Mucosa of stomach (tissue), 1 donor: ENCODE results near the gene PAK5.

ENCODE experiments used
- H3K27me3 ChIP-seq: one replicate; pipeline ENCODE4 v1.7.0; 2013; ENCODE audit warnings: mild to moderate bottlenecking, low read length; ENCODE audit not compliant: control insufficient read depth, insufficient read depth
- H3K36me3 ChIP-seq: one replicate; pipeline ENCODE4 v1.7.0; 2013; ENCODE audit warnings: low read length; ENCODE audit not compliant: control insufficient read depth, insufficient read depth
- H3K4me1 ChIP-seq: one replicate; pipeline ENCODE4 v1.7.0; 2013; ENCODE audit warnings: mild to moderate bottlenecking, low read length; ENCODE audit not compliant: control insufficient read depth, insufficient read depth
- H3K4me3 ChIP-seq: one replicate; pipeline ENCODE4 v1.7.0; 2013; ENCODE audit warnings: low read length
- H3K9ac ChIP-seq: one replicate; pipeline ENCODE4 v1.7.0; 2013; ENCODE audit warnings: mild to moderate bottlenecking, low read length, moderate library complexity
- H3K9me3 ChIP-seq: one replicate; pipeline ENCODE4 v1.7.0; 2013; ENCODE audit warnings: mild to moderate bottlenecking, low read length, moderate library complexity; ENCODE audit not compliant: control insufficient read depth
- donor health status: Pancreatic carcinoma.

The PAK5 gene

GRCh38 chr20:9831032-9831431, 7.8 kb downstream of the PAK5 start:
- no peaks in the 10 kb centered on the region for H3K9me3 ChIP-seq
- H3K36me3 ChIP-seq, result no peaks in the 10 kb centered on the region
- H3K27me3 ChIP-seq, result no peaks in the 10 kb centered on the region
- no peak overlapping the region for H3K9ac ChIP-seq
- no peak overlapping the region for H3K4me3 ChIP-seq
- no peaks in the 10 kb centered on the region for H3K4me1 ChIP-seq

GRCh38 chr20:9829835-9830234, 9.0 kb downstream of the PAK5 start:
- H3K4me1 ChIP-seq, result no peaks in the 10 kb centered on the region

DNA sequence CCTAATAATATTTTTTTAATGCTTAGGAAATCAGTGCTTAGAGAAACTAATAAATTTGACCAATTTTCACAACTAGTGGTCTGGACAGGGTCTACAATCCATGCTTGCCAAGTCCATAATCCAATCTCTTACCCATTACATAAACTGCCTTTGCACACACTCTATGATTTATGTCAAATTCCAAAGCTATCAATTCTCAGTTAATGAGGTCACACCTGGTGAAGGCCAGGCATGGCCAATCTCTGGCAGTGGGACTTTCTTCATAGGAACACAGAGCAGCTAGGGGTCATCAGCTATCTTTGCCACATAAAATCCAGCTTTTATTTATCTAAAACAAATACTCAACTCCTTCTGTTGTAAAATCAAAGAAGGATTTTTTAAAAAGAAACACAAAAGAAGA, 21.2 kb downstream of the PAK5 start:
- H3K4me1 ChIP-seq, result no peaks in the 10 kb centered on the region
- no peak overlapping the region for H3K9ac ChIP-seq
- H3K36me3 ChIP-seq, result no peaks in the 10 kb centered on the region
- H3K4me3 ChIP-seq, result no peak overlapping the region
- no peaks in the 10 kb centered on the region for H3K9me3 ChIP-seq
- H3K27me3 ChIP-seq, result no peaks in the 10 kb centered on the region

More at GRCh38 chr20:9829835-9830234, 9.0 kb downstream of the PAK5 start:
- Histone ChIP-seq H3K9ac (no peak overlapping the region), H3K27me3 (no peaks in the 10 kb centered on the region), H3K4me3 (no peak overlapping the region), H3K36me3 (no peaks in the 10 kb centered on the region), H3K9me3 (no peaks in the 10 kb centered on the region)

DNA sequence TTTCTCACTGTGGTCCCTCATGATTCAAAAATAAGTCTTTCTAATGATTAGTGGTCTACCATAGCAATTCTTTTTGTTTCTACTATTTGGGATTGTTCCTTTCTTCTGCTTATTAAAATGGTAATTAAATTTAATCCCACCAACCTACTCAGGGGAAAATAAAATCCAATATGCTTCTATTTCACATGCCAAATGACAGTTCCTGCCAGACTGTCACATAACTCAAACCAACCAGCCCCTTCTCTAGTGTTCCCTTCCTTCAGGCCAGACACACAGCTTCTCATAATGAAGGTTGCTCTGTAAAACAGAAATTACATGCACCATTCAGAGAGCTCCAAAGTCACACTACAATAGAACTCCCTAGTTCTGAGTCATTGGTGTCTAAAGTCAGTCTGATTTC, 23.2 kb downstream of the PAK5 start:
- no peaks in the 10 kb centered on the region for H3K9me3 ChIP-seq
- no peak overlapping the region for H3K9ac ChIP-seq
- H3K36me3 ChIP-seq, result no peaks in the 10 kb centered on the region
- no peaks in the 10 kb centered on the region for H3K27me3 ChIP-seq
- H3K4me1 ChIP-seq, result no peaks in the 10 kb centered on the region
- H3K4me3 ChIP-seq, result no peak overlapping the region

GRCh38 chr20:9810738-9811137, 28.1 kb downstream of the PAK5 start:
- no peaks in the 10 kb centered on the region for H3K4me1 ChIP-seq
- no peak overlapping the region for H3K9ac ChIP-seq
- no peaks in the 10 kb centered on the region for H3K36me3 ChIP-seq
- no peaks in the 10 kb centered on the region for H3K9me3 ChIP-seq
- no peaks in the 10 kb centered on the region for H3K27me3 ChIP-seq
- no peak overlapping the region for H3K4me3 ChIP-seq

DNA sequence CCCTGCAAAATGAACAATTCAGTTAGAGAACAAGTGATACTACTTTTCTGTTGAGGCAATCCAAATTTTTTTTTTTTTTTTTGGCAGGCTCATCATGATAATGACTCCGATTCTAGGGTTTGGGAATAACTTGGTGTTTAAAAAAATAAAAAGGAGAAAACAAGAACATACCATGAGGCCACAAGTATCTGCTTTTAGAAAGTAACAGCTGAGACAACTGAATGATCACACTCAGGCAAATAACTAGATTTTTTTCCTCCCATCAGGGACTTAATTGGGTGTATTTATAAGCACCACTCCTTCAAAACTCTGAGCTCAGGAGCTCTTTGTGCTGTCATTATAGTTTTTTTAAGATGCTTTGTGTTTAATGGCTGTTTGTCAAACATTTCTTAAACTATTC, 29.6 kb downstream of the PAK5 start:
- Histone ChIP-seq H3K36me3 (no peaks in the 10 kb centered on the region), H3K9me3 (no peaks in the 10 kb centered on the region), H3K27me3 (no peaks in the 10 kb centered on the region), H3K9ac (no peak overlapping the region), H3K4me1 (no peaks in the 10 kb centered on the region), H3K4me3 (no peak overlapping the region)

GRCh38 chr20:9808166-9808565, 30.7 kb downstream of the PAK5 start:
- H3K4me1 ChIP-seq, result no peaks in the 10 kb centered on the region
- no peaks in the 10 kb centered on the region for H3K36me3 ChIP-seq
- H3K9ac ChIP-seq, result no peak overlapping the region
- no peak overlapping the region for H3K4me3 ChIP-seq
- H3K27me3 ChIP-seq, result no peaks in the 10 kb centered on the region
- no peaks in the 10 kb centered on the region for H3K9me3 ChIP-seq

DNA sequence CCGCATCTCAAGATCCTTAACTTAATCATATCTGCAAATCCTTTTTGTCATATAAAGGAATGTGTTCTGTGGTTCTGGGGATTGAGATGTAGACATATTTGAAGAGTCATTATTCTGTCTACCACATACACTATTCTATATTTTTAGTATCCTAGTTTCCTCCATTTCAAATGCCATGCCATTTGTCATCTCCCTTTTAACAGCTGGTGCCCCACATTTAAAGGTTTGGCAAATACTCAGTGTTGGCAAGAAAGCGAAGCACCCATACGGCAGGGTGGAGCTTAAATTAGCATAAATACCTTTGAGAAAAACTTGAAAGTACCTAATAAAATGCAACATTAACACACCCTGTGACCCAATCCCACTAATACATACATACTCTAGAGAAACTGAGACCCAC, 31.7 kb downstream of the PAK5 start:
- Histone ChIP-seq H3K4me1 (no peaks in the 10 kb centered on the region), H3K9me3 (no peaks in the 10 kb centered on the region)

GRCh38 chr20:9800421-9800820, 38.5 kb downstream of the PAK5 start:
- H3K4me3 ChIP-seq, result no peak overlapping the region
- H3K9ac ChIP-seq, result no peak overlapping the region
- no peaks in the 10 kb centered on the region for H3K27me3 ChIP-seq
- no peaks in the 10 kb centered on the region for H3K4me1 ChIP-seq
- H3K36me3 ChIP-seq, result no peaks in the 10 kb centered on the region
- no peaks in the 10 kb centered on the region for H3K9me3 ChIP-seq

More for the DNA sequence above, 31.7 kb downstream of the PAK5 start:
- Histone ChIP-seq H3K9ac (no peak overlapping the region), H3K4me3 (no peak overlapping the region), H3K27me3 (no peaks in the 10 kb centered on the region), H3K36me3 (no peaks in the 10 kb centered on the region)

DNA sequence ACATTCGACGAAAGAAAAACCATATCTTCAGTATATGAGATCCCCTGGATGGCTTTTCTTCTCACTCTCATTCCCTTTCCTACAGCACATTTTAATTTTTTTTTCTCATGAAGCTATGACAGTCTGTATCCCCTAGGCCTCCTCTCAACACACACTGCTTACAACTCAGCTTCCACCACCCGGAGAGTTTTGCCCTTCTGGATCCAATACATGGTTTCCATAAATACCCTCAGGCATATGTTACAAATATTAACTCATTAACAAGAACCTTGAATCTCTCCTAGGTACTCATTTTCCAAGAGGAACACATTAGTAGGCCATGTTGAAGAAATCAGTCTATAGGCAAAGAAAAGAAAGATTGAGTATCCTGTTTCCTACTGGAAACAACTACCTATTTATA, 44.0 kb downstream of the PAK5 start:
- H3K4me1 ChIP-seq, result no peaks in the 10 kb centered on the region
- H3K4me3 ChIP-seq, result no peak overlapping the region
- no peaks in the 10 kb centered on the region for H3K36me3 ChIP-seq
- no peaks in the 10 kb centered on the region for H3K9me3 ChIP-seq
- no peaks in the 10 kb centered on the region for H3K27me3 ChIP-seq
- H3K9ac ChIP-seq, result no peak overlapping the region

DNA sequence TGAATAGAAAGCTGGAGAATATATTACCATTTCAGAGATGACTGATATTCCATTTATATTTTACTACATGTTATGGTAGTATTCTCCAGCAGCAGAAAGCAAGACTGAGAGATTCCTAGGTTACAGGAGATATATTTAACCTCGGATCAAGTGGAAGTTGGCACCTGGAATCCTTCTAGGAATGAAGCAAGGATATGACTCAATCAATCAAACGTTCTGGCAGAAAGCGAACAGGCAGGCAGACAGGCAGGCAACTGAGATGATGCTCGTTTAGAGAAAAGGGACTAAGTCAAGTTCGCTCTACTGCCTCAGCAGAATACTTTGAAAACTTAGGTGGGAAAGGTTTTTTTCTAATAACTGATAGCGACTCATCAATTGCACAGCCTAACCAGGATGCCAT, 46.2 kb downstream of the PAK5 start:
- Histone ChIP-seq H3K9me3 (no peaks in the 10 kb centered on the region), H3K9ac (no peak overlapping the region), H3K36me3 (no peaks in the 10 kb centered on the region), H3K4me1 (no peaks in the 10 kb centered on the region), H3K27me3 (no peaks in the 10 kb centered on the region), H3K4me3 (no peak overlapping the region)

GRCh38 chr20:9789131-9789530, 49.7 kb downstream of the PAK5 start:
- no peaks in the 10 kb centered on the region for H3K4me1 ChIP-seq
- H3K9me3 ChIP-seq, result no peaks in the 10 kb centered on the region
- H3K4me3 ChIP-seq, result no peak overlapping the region
- no peaks in the 10 kb centered on the region for H3K36me3 ChIP-seq
- H3K27me3 ChIP-seq, result no peaks in the 10 kb centered on the region
- no peak overlapping the region for H3K9ac ChIP-seq

DNA sequence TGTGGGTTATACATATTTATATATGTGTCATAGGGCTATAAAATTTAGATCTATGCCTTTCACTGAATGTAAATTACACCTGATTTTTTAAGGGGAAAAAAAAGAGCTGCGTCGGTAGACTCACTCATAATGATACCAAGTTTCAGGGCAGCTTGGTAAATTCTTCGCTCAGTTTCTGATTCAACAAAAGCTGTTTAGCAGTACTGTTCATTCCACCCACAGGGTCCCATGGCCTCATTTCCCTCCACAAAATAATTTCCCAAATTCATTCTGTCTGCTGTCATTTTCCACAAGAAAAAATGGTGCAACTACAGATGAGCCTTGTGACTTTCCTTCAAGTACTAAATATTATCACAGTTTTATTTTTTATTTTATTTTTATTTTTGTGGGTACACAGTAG, 63.7 kb downstream of the PAK5 start:
- H3K4me1 ChIP-seq, result no peaks in the 10 kb centered on the region
- H3K9me3 ChIP-seq, result no peaks in the 10 kb centered on the region
- no peak overlapping the region for H3K4me3 ChIP-seq
- no peak overlapping the region for H3K9ac ChIP-seq
- H3K36me3 ChIP-seq, result no peaks in the 10 kb centered on the region
- H3K27me3 ChIP-seq, result no peaks in the 10 kb centered on the region
